Activated naive CD8-positive, alpha-beta T cell (primary cell): ENCODE measurements around the gene KCNT1.

Experiments
- H3K27ac Mint-ChIP-seq: one replicate; pipeline ENCODE4 v1.8.0; 2021; ENCODE audit warnings: mixed read lengths
- H3K27me3 Mint-ChIP-seq: one replicate; pipeline ENCODE4 v1.8.0; 2021; ENCODE audit warnings: mixed read lengths
- H3K36me3 Mint-ChIP-seq: one replicate; pipeline ENCODE4 v1.8.0; 2021; ENCODE audit warnings: mixed read lengths
- H3K4me1 Mint-ChIP-seq: one replicate; pipeline ENCODE4 v1.8.0; 2021; ENCODE audit warnings: low read depth, mixed read lengths
- H3K4me3 Mint-ChIP-seq: one replicate; pipeline ENCODE4 v1.8.0; 2021; ENCODE audit warnings: mild to moderate bottlenecking, mixed read lengths
- H3K9me3 Mint-ChIP-seq: one replicate; pipeline ENCODE4 v1.8.0; 2021; ENCODE audit warnings: low read depth, mixed read lengths

Gene KCNT1

DNA sequence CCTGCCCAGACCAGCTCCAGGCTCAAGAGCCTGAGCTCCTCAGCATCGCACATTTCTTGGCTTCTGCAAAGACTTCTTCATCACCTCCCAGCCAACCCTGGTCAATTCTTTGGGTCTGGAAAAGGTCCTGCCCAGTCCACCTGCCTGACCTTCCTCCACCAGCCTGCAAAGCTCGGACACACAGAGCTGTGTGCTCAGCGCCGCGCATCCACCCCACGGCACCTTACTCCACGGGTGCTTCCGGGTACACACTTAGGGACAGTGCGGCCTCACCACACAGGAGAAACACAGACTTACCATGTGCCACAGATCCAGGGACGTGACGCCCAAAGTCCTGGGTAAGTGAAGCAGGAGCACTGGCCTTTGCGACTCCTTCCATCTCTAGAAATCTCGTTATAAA is 97.3 kb downstream of the KCNT1 start:
- no peaks in the 10 kb centered on the region for H3K36me3 Mint-ChIP-seq
- H3K27me3 Mint-ChIP-seq: no peaks in the 10 kb centered on the region
- no peaks in the 10 kb centered on the region for H3K9me3 Mint-ChIP-seq
- H3K27ac Mint-ChIP-seq: no peak overlapping the region
- no peak overlapping the region for H3K4me3 Mint-ChIP-seq
- H3K4me1 Mint-ChIP-seq: no peaks in the 10 kb centered on the region

DNA sequence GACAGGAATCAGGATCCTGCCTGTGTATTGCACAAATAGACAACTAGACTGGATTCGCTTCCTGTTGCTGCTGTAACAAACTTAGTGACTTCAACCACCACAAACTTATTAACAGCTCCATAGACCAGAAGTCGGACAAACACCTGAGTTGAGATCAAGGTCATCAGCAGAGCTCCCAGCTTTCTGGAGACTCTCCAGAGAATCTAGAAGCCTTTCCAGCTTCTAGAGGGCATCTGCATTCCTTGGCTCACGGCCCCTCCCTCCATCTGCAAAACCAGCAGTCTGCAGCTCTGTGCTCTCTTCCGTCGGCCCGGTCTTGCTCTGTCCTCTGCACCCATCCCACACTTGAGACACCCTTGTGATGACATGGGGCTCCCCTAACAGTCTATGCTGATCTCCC is 99.1 kb downstream of the KCNT1 start:
- H3K27me3 Mint-ChIP-seq: no peaks in the 10 kb centered on the region
- no peaks in the 10 kb centered on the region for H3K36me3 Mint-ChIP-seq
- H3K4me1 Mint-ChIP-seq: peaks cover 5% of the 10 kb centered on the region
- no peak overlapping the region for H3K27ac Mint-ChIP-seq
- H3K9me3 Mint-ChIP-seq: no peaks in the 10 kb centered on the region
- no peak overlapping the region for H3K4me3 Mint-ChIP-seq

DNA sequence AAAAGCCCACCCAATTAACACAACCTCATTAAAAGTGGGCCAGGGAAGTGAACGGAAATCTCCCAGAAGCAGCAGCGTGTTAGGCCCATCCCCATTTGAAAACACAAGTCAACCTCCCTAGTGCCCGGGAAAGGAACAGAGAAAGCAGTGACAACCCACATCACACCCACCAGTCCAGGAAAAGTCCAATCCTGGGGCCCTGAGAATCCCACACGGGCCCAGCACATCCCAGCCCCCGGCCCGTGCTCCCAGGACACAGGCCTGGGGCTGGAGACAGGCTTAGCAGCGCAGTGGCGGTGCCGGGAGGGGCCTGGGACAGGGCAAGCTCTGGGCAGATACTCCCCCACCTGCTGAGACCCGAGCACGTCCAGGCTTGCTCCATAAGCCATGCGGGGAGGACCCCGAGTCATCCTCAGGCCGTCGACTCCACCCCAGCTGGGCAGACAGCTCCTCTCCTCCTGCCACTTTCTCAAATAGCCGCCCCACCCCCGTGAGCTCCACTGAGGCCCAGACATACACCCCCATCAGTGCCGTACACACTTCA is 101.0 kb downstream of the KCNT1 start:
- Mint-ChIP-seq H3K4me1 (peaks cover 5% of the 10 kb centered on the region), H3K36me3 (no peaks in the 10 kb centered on the region), H3K9me3 (no peaks in the 10 kb centered on the region), H3K27ac (no peak overlapping the region), H3K27me3 (no peaks in the 10 kb centered on the region), H3K4me3 (no peak overlapping the region)

DNA sequence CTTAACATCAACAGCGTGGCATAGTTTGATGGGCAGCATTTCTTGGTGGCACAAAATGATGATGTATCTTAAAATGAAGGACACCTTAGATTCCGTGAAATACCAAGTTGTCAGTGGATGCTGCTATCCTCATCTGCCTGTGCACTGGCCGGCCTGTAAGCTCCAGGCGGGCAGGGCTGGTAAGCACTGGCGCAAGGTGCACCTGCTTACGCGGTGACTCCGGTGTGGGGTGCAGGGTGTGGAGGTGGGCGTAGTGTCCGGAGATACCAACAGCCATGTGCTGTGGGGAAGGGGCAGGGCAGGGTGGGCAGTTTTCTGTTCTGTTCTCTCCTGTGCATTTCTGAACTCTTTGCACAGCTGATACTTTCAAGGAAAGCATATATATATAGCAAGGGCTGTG is 101.5 kb downstream of the KCNT1 start:
- Mint-ChIP-seq H3K36me3 (no peaks in the 10 kb centered on the region), H3K4me1 (peaks cover 5% of the 10 kb centered on the region), H3K9me3 (no peaks in the 10 kb centered on the region), H3K27ac (no peak overlapping the region), H3K27me3 (no peaks in the 10 kb centered on the region), H3K4me3 (no peak overlapping the region)

DNA sequence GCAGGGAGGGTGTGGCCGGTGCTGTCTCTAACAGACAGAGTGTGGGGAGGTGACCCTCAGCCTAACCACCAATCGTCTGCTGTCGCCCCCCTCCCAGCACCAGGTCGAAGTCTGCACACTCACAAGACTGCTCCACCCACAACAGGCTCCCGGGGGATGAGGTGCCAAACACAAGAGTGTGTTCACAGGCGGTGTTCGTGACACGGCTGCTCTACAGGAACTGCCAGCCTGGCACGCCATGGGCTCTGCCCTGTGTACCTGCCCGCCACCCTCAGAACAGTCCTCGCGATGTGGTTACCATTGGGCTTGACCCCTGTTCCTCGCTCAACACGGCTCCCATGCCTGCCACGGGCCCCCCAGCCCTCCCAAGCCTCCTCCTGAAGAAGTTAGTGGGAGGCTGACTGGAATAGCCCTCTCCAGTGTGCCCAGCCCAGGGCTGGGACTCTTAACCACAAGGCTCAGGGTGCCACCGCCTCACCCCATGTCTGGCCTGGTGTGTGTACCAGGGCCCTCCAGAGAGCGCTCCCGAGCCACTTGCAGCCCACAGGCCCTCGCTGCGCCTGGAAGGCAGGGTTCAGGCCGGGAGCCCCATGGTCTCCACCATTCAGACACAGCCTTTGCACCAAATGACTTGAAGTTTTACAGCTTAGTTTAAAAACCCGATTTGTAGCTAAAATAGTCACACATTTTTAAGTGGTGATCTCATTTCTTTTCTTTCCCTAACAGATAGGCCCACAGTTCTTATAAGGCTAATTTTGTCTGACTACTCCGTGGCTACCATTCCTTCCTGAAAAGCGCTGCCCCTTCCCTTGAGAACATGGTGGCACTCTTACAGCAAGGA is 102.8 kb downstream of the KCNT1 start:
- no peaks in the 10 kb centered on the region for H3K9me3 Mint-ChIP-seq
- H3K27me3 Mint-ChIP-seq: no peaks in the 10 kb centered on the region
- H3K4me3 Mint-ChIP-seq: no peak overlapping the region
- peaks cover under 1% of the 10 kb centered on the region for H3K36me3 Mint-ChIP-seq
- peaks cover 5% of the 10 kb centered on the region for H3K4me1 Mint-ChIP-seq
- H3K27ac Mint-ChIP-seq: no peak overlapping the region

DNA sequence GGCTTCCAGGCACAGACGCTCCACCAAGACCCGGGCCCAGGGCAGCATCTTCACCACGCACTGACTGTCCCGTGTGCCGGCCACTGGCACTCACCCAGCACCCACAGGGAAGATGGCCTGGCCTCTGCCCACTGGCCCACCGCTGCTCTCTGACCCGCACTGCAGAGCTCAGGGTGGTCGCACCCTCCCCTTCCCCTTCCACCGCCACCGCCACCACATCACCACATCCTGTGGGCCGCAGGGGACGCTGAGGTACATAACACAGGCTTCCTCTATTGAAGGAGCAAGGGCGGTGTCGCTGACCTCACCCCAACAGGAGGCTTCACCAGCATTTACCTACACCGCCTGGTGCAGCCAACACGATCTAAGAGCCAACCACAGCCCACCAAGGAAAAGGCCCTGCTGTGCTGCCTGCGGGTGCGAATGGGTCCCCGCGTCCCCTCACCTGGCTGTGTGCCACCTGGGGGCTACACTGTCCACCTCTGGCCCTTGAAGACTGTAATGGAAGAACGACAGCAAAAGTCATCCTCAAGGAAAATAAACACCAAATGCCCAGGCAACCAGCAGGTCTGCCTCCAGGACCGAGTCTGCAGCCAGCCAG is 103.5 kb downstream of the KCNT1 start:
- no peak overlapping the region for H3K27ac Mint-ChIP-seq
- H3K9me3 Mint-ChIP-seq: no peaks in the 10 kb centered on the region
- peaks cover 5% of the 10 kb centered on the region for H3K4me1 Mint-ChIP-seq
- no peaks in the 10 kb centered on the region for H3K27me3 Mint-ChIP-seq
- H3K4me3 Mint-ChIP-seq: no peak overlapping the region
- peaks cover 2% of the 10 kb centered on the region for H3K36me3 Mint-ChIP-seq

DNA sequence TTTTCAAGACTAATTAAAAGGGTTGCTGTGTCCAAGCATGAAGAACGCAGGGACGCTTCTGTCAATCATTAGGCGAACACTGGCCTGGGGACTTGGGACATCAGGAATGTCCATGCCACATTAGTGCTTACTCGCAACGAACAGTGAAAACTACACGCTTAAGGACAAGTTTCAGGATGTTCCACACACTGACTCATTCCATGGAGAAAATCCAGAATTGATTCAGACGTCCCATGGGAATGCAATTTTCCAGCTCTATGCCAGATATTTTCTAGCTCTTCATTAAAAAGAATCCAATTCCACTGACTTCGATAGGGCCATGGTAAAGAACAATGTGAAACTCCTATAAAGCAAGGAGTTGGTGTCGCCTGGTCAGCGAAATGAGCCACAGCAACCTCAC is 107.2 kb downstream of the KCNT1 start:
- peaks cover 9% of the 10 kb centered on the region for H3K36me3 Mint-ChIP-seq

DNA sequence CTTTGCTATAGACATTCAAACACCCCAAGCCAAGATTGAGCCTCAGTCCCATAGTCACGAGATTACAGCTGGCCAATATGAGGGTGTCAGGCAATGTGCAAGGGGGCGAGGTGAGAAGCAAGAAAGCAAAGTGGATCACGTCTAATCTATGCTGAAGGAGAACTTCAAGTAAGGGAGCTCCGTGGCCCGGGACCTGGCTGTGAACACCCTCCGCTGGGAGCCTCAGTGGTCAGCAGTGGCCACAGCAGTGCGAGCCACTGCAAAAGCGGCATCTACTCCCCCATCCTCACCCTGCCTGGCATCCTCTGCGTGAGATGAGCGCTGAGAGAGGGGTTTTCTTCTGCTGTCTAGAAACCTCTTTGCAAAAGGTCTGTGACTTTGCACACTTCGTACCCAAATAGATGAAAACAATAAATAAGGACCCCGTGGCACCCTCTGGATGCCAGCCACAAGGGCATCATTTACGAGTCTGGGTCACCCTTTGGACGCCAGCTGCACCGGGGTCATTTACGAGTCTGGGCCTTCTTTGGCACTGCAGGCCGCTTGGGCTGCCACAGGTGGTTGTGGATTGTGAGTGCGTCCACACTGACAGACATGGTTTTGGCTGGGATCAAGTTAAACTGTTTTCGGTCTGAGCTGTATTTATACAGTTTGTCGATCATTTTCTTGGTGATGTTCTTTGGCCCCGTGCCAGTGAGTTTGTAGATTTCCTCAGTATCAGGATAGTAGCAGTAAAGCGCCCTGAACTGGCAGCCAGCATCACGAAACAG is 109.0 kb downstream of the KCNT1 start:
- Mint-ChIP-seq H3K36me3 (peaks cover 9% of the 10 kb centered on the region), H3K9me3 (no peaks in the 10 kb centered on the region), H3K27ac (no peak overlapping the region), H3K4me1 (peaks cover 3% of the 10 kb centered on the region), H3K4me3 (no peak overlapping the region), H3K27me3 (no peaks in the 10 kb centered on the region)

More for the DNA sequence above, 107.2 kb downstream of the KCNT1 start:
- Mint-ChIP-seq H3K4me3 (no peak overlapping the region), H3K27ac (no peak overlapping the region), H3K9me3 (no peaks in the 10 kb centered on the region), H3K4me1 (peaks cover 5% of the 10 kb centered on the region), H3K27me3 (no peaks in the 10 kb centered on the region)

DNA sequence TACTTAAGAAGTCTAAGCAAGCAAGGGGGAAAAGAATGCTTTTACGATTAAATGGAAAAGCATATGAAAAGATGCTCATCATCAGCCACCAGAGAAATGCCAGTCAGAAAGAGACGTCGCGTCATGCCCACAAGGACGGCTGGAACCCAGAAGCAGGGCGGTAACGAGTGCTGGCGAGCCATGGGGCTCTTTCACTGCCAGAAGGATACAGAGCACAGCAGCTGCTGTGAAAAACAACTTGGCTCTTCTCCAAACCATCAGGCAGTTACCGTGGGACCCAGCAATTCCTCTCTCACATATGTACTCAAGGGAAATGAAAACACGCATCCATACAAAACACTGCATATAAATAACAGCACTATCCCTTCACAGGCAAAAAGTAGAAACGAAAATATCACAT is 109.8 kb downstream of the KCNT1 start:
- Mint-ChIP-seq H3K4me3 (no peak overlapping the region), H3K9me3 (no peaks in the 10 kb centered on the region), H3K36me3 (peaks cover 9% of the 10 kb centered on the region), H3K27me3 (no peaks in the 10 kb centered on the region), H3K27ac (no peak overlapping the region), H3K4me1 (peaks cover 6% of the 10 kb centered on the region)

DNA sequence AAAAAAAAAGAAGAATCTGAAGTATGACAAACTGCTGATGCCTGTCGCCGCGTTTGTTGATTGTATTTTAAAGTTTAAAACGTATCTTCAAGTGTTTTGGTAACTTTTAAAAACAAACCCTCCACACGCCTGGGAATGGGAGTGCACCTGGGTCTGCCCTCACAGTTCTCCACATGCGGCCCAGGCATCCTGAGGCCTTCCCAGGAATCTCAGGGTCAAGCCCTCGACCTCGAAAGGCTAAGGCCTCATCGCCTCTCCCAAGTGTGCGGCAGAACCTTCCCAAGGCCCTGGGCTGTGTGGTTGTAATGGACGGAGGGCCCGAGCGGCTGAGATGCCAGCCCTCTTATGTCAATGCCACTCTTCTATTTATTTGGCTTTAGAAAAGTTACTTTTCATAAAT is 111.0 kb downstream of the KCNT1 start:
- Mint-ChIP-seq H3K4me1 (peaks cover 6% of the 10 kb centered on the region), H3K9me3 (no peaks in the 10 kb centered on the region), H3K27ac (no peak overlapping the region), H3K27me3 (no peaks in the 10 kb centered on the region), H3K36me3 (peaks cover 9% of the 10 kb centered on the region), H3K4me3 (no peak overlapping the region)

DNA sequence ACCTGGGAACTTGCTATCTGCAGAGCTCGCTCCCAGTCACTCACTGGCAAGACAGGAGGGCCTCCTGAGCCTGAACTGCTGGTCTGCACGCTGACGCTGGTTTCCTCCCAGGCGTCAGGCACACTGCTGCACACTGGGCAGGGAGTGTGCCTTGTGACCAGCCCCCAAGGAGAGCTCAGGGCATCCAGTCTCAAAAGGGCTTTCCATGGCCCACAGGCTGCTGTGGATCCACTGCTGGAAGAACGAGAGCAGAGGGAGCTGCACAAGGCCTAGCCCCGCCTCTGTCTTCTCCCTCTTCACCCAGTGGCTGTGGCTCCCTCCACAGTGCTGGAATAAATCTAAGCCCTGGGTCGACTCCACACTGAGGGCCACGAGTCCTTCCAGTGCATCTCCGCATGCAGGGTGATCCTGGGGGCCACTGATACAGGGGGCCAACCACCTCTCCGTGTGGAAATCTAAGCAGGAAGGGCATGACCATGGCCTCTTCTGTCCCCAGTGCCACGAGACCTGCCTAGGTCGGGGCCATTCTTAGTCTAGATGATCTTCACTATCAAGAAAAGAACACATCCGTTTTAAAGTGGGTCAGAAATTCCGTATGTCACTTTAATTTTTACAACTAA is 111.8 kb downstream of the KCNT1 start:
- Mint-ChIP-seq H3K9me3 (no peaks in the 10 kb centered on the region), H3K4me1 (peaks cover 6% of the 10 kb centered on the region), H3K27me3 (no peaks in the 10 kb centered on the region), H3K4me3 (no peak overlapping the region), H3K27ac (no peak overlapping the region), H3K36me3 (peaks cover 9% of the 10 kb centered on the region)

DNA sequence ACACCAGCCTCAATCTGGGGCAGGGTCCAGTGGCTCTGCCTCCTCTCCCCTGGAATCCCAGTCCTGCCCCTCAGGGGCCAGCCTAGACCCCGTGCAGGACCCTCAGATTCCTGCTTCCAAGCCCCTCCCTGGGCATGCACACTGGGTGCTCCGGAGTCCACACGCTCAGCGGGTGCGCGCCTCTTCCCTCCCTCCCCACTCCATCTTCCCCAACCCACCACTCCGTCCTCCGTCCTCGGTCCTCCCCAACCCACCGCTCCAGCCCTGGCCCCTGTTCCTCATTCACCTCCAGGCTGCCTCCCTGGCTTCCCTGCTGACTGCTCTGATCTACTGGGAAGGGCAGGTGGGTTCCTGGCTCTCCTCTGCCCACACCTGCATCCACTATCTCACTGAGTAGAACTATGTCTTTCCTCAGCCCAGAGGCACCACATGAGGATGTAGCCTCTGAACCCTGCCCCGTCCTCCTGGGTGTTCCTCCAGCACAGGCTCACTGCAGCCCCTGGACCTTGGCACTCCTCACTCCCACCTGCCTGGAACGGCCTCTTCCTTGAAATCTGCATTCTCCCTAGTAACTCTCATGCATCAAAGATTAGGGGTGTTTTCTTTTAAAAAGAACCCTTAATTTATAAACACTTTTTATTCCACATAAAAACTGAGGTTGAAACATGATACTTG is 112.6 kb downstream of the KCNT1 start:
- peaks cover 9% of the 10 kb centered on the region for H3K36me3 Mint-ChIP-seq
- H3K4me3 Mint-ChIP-seq: no peak overlapping the region
- no peaks in the 10 kb centered on the region for H3K9me3 Mint-ChIP-seq
- peaks cover 6% of the 10 kb centered on the region for H3K4me1 Mint-ChIP-seq
- no peak overlapping the region for H3K27ac Mint-ChIP-seq
- no peaks in the 10 kb centered on the region for H3K27me3 Mint-ChIP-seq

DNA sequence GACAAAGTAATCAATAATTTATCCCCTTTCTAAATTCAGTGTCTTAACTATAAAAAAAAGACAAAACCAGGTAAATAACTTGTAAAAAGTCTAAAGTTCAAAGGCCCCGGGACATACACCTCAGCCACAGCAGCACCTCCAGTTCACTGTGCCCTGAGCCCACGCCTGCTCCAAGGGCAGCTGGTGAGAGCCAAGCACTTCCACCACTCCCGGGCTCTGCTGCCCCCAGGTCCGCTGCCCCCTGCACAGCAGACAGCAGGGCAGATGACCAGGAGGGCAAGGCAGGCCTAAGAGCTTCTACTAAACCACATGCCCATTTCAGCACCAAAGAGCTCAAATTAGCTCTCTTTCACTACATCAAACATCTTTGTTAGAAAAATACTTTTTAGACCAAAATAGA is 113.4 kb downstream of the KCNT1 start:
- H3K27ac Mint-ChIP-seq: no peak overlapping the region

DNA sequence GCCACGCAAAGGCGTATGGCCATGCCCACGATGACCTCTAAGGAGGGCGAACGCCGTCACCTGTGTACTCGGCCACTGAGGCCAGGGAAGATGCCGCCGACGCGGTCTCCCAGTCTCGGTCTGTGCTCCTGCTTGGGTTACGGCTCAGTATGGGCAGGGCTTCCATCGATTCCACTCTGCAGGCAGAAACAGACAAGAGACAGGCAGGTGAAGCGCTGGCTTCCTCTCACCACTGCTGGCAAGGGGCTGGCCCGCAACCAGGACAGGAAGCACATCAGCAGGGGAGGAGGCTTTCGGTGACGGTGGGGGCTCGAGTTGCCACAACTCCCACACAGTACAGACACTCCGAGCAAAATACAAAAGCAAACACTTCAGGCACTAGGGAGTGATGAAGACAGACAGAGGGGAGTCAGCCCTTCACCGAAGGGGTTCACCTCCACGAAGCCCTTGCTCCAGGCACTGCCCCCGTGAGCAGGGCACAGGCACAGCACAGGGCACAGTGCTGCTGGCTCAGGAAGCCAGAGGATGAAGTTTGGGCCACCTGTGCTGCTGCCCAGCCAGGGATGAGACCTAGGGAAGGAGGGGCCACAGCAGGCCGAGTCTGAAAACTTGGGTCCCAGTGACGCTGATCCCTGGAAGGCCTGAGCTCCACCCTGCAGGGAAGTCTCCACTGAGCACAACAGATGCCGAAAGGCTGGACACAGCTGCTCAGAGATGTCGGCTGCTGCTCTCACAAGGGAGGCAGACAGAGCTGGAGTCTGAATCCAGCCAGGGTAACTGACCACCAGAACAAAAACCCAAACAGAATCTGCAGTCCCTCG is 114.1 kb downstream of the KCNT1 start:
- no peak overlapping the region for H3K27ac Mint-ChIP-seq
- H3K9me3 Mint-ChIP-seq: no peaks in the 10 kb centered on the region
- no peaks in the 10 kb centered on the region for H3K27me3 Mint-ChIP-seq
- peaks cover 6% of the 10 kb centered on the region for H3K4me1 Mint-ChIP-seq
- peaks cover 7% of the 10 kb centered on the region for H3K36me3 Mint-ChIP-seq
- no peak overlapping the region for H3K4me3 Mint-ChIP-seq

More for the DNA sequence above, 113.4 kb downstream of the KCNT1 start:
- Mint-ChIP-seq H3K9me3 (no peaks in the 10 kb centered on the region), H3K27me3 (no peaks in the 10 kb centered on the region), H3K36me3 (peaks cover 7% of the 10 kb centered on the region), H3K4me3 (no peak overlapping the region), H3K4me1 (peaks cover 6% of the 10 kb centered on the region)
